ENCODE results near the gene SLCO3A1. TPM values are rescaled to one million over a fixed set of nuclear protein-coding genes. Genes with fewer than 3 reads are reported as not detected.

The SLCO3A1 gene
- total RNA-seq, 1 donor from 2014 or later: 42.5 TPM

DNA sequence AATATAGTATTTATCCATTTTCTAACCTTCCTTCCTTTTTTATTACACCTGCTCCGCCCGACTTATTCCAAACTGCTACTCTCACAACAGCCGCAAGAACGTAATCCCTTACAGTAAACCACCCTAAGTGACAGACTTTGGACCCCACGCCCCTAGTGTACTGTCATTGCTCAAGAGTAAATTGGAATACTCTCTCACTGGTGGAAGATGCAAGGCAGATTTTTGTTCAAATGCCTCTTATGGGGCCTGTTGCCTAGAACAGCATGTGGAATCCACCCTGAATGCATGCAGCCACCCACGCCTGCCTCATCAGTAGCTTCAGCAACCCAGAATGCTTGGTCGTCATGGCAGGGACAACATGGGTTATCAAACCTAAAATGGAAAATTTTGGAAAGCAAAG, 313.9 kb downstream of the SLCO3A1 start:
- no peak for DNase-seq
- TF ChIP-seq, protein P1, sequence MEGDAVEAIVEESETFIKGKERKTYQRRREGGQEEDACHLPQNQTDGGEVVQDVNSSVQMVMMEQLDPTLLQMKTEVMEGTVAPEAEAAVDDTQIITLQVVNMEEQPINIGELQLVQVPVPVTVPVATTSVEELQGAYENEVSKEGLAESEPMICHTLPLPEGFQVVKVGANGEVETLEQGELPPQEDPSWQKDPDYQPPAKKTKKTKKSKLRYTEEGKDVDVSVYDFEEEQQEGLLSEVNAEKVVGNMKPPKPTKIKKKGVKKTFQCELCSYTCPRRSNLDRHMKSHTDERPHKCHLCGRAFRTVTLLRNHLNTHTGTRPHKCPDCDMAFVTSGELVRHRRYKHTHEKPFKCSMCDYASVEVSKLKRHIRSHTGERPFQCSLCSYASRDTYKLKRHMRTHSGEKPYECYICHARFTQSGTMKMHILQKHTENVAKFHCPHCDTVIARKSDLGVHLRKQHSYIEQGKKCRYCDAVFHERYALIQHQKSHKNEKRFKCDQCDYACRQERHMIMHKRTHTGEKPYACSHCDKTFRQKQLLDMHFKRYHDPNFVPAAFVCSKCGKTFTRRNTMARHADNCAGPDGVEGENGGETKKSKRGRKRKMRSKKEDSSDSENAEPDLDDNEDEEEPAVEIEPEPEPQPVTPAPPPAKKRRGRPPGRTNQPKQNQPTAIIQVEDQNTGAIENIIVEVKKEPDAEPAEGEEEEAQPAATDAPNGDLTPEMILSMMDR (IDR thresholded peaks at IDR 0.05): no peak
- intact Hi-C loops (cut with DNase I): no loop called here

DNA sequence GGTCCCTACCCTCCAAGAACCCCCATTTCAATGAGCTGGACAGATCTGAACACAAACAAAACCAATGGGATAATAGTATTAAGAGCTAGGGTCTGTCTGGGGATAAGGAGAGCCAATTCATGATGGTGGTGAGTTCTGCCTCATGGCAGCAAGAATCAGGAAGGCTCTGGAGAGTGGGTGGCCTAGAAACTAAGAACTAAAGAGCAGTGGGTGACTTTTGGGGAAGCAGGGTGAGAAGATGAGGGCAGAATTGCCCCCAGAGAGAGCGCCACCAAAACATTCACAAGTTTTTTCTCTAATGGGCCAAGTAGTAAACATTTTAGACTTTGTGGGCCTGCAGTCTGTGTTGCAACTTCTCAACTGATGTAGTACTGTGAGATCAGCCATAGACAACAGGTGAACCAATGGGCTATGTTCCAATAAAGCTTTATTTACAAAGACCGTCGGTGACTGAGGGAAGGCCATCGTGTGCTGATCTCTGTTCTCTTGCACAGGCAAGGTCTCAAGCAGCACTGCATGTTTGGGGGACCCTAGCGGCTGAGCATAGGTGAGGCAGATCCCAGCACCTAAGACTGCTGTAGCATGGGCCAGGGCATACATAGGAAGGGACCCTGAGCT, 314.7 kb downstream of the SLCO3A1 start:
- ATAC-seq (no peak), DNase-seq (no peak)
- TF ChIP-seq, protein P1 (IDR thresholded peaks at IDR 0.05): no peak
- Histone ChIP-seq H3K9me3 (no peaks in the 10 kb centered on the region), H3K4me1 (no peaks in the 10 kb centered on the region), H3K27ac (no peak overlapping the region), H3K36me3 (peaks cover 16% of the 10 kb centered on the region), H3K27me3 (ENCODE audit: low read depth) (no peaks in the 10 kb centered on the region), H3K4me3 (no peak overlapping the region)
- intact Hi-C loops (cut with DNase I): no loop called here

More for the DNA sequence above, 313.9 kb downstream of the SLCO3A1 start:
- no peaks in the 10 kb centered on the region for H3K4me1 ChIP-seq
- no peak overlapping the region for H3K27ac ChIP-seq
- no peaks in the 10 kb centered on the region for H3K9me3 ChIP-seq
- no peak for ATAC-seq
- no peaks in the 10 kb centered on the region for H3K27me3 ChIP-seq (ENCODE audit: low read depth)
- H3K36me3 ChIP-seq: peaks cover 23% of the 10 kb centered on the region
- H3K4me3 ChIP-seq: no peak overlapping the region

DNA sequence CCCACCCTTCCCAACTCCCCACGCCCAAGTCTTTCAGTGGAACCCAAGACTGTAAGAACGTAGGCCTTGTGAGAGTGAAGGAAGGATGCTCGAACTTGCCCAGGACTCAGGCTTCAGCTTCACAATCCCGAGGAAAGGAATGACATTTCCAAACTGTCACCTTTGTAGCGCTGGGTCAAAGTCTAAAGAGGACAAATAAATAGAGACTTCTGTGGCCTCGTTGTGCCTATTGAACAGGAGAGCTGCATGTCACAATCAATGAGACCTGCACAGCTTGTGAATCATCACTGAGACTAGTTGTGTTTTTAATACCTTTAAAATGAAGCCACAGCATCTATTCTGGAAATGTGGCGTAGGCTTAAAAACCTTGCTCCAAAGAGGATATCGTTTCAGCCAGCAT, 317.4 kb downstream of the SLCO3A1 start:
- no peak overlapping the region for H3K27ac ChIP-seq
- TF ChIP-seq, protein P1 (IDR thresholded peaks at IDR 0.05): no peak
- H3K4me3 ChIP-seq: no peak overlapping the region
- intact Hi-C loops (cut with DNase I): no loop called here
- DNase-seq (no peak), ATAC-seq (no peak)
- no peaks in the 10 kb centered on the region for H3K4me1 ChIP-seq
- H3K27me3 ChIP-seq (ENCODE audit: low read depth): no peaks in the 10 kb centered on the region
- no peaks in the 10 kb centered on the region for H3K36me3 ChIP-seq
- no peaks in the 10 kb centered on the region for H3K9me3 ChIP-seq

DNA sequence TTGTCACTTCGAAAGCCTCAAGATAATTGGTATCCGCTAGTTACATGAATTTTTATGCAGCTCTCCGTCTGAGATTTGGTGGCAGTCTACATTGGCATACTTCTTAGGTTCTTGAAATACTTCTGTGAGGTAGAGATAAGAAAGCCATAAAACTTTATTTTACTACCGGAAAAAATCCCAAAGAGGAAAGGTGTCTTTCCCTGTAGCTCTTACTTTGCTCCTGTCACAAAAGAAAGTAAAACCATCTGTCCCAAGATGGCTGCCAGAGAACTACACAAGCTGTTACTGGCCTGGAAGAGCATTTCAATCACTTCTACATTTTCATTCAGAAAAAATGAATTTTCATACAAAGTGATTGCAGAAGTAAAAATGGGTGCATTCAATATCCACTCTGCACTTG, 325.4 kb downstream of the SLCO3A1 start:
- TF ChIP-seq, protein P1 (IDR thresholded peaks at IDR 0.05): no peak
- ATAC-seq (no peak), DNase-seq (no peak)
- H3K4me3 ChIP-seq: no peak overlapping the region
- no peaks in the 10 kb centered on the region for H3K9me3 ChIP-seq
- H3K27ac ChIP-seq: no peak overlapping the region
- no peaks in the 10 kb centered on the region for H3K36me3 ChIP-seq
- intact Hi-C loops (cut with DNase I): no loop called here
- no peaks in the 10 kb centered on the region for H3K27me3 ChIP-seq (ENCODE audit: low read depth)
- no peaks in the 10 kb centered on the region for H3K4me1 ChIP-seq

DNA sequence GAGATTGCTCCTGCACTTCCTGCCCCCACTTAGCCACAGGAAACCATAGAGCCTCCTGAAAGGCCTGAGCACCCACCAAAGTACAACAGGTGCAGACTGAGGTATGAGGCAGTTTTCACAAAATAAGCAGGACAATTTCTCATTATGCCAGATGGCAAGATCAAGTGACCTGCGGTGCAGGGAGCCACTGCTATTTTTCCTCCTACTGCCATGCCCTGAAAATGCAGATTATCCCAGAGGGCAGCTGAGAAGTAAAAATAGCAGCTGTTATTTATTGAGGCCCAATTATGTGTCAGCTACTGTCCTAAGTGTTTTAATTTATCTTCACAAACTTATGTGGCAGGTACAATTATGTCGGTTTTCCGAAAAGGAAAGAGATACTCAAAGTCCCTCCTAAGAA, 330.6 kb downstream of the SLCO3A1 start:
- TF ChIP-seq, protein P1 (IDR thresholded peaks at IDR 0.05): no peak
- ATAC-seq (no peak), DNase-seq (no peak)
- Histone ChIP-seq H3K36me3 (no peaks in the 10 kb centered on the region), H3K27ac (no peak overlapping the region), H3K9me3 (no peaks in the 10 kb centered on the region), H3K4me3 (no peak overlapping the region), H3K27me3 (ENCODE audit: low read depth) (no peaks in the 10 kb centered on the region), H3K4me1 (no peaks in the 10 kb centered on the region)
- intact Hi-C loops (cut with DNase I): no loop called here
